ENCODE measurements around the gene IGSF8.

IGSF8 gene

GRCh38 chr1:160084771-160085321 lies 13.6 kb downstream of the IGSF8 start:
- DNase-seq, result no peak

GRCh38 chr1:160083968-160084770 lies 14.2 kb downstream of the IGSF8 start:
- DNase-seq, result no peak

- no peak for DNase-seq
These were observed 15.5 kb downstream of the IGSF8 start for GRCh38 chr1:160082926-160083325.

- no peak for DNase-seq
These were observed 15.9 kb downstream of the IGSF8 start for GRCh38 chr1:160082487-160082886.

DNA sequence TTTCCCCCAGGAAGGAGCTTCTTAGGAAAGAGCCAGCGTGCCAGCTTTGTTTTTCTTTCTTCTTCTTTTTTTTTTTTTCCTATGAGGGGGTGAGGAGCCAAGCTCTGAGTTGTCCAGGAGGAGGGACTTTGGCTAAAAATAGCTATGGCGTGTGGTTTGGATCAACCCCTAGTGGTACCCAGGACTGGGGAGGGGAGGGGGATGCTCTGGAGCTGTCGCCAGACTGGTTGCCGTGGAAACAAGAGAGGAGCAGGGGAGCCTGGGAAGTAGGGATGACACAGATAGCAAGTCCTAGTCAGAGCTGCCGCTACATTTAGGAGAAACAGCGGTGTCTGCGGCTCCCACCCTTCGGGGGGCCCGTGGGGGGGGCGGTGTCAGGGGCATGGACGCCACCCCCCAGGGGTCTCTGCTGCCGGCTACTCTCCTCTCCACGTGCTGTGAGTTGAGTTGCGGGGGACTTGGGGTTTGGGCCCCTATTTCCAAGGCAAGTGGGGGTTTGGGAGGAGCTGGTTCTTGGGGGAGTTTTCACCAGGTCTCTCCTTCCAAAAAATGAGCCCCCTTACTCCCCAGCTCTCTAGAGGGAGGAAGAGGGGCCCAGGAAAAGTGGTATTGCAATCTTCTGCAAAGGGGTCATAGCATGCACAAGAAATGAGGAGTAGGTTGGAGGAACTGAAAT lies 17.0 kb downstream of the IGSF8 start, which contains the start of gene KCNJ9:
TSS of gene KCNJ9 (plus strand) at position 278 of the 676 bp plus-strand sequence. CDS start 2,493 bp downstream, outside the sequence.
- DNase-seq, result no peak

DNA sequence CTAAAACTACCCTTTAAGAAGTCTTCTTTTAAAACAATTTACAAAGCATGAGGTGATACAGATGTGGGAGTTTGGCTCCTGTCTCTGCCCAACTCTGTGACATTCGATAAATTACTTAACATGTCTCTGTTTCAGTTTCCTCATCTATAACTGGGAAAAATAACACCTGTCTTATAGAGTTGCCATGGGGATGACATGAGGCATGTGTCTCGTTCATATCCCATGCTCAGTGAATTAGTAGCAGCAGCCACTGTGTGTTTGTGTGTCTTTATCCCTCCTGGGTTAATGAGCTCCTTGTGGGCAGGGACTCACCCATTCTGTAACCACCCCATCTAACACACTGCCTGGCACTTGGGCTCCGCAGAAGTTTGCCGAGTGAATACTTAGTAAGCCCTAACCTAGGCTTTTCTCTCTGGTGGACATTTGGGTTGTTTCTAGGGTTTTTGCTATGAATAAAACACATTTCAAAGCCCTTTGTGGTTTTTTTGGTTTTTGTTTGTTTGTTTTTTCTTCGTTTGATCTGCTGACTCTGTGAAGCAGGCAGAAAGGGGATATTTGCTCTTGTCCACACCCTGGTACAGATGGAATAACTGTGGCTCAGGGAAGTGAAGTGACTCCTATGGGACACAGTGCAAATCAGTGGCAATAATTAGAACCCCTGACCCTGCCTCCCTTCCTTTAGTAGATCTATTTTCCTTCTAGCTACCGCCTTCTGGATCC lies 17.9 kb downstream of the IGSF8 start:
- no peak for DNase-seq

- no peak for DNase-seq
These were observed 19.0 kb downstream of the IGSF8 start for GRCh38 chr1:160079448-160079847.

DNA sequence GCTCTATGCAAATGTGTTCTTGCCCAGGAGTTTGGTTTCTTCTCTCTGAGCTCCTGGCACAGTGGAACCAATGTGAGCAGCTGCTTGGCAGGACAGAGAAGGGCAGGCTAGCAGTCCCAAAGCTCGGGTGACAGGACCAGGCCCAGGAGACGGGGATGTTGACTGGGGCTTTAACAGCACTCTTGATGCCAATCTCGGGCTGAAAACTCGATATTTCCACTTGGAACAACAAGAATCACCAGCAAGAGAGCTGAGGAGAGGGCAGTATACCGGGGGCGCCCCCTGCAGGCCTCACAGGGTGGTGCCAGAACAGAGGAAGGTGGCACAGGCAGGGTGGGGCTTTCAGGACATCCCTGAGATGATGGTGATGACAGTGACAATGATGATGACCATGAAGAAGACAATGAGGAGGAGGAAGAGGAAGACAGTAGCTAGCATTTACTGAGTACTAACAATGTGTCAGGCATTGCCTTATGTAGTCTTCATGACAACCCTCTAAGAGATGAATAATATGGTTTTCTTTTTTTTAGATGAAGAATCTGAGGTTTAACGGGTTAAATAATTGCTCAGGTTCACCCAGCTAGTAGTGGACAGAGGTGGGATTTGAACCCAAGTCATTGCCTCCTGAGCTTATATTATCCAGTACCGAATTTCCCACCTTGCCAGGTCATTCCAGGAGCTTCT lies 19.8 kb downstream of the IGSF8 start:
- DNase-seq, result no peak

DNA sequence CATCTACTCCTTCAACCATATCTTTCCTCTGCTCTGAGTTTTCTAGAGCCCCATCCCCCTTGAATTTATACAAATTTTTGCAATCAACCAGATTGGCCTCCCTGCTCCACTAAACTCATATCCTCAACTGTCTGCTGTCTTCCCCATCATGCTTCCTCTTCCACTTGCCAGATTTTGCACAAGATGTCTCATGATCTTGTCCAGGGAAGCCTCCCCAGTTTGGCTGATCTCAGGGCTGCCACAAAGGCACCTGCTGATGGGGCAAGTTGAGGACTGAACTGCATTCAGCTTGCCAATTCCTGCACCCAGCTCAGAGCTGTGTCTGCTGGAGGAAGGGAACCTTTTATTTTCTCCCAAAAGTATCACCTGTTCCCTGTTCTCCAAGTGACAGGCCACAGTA lies 20.9 kb downstream of the IGSF8 start:
- no peak for DNase-seq

GRCh38 chr1:160076295-160076694 lies 22.1 kb downstream of the IGSF8 start:
- DNase-seq, result no peak

- DNase-seq, result no peak
These were observed 22.6 kb downstream of the IGSF8 start for GRCh38 chr1:160075836-160076235.

DNA sequence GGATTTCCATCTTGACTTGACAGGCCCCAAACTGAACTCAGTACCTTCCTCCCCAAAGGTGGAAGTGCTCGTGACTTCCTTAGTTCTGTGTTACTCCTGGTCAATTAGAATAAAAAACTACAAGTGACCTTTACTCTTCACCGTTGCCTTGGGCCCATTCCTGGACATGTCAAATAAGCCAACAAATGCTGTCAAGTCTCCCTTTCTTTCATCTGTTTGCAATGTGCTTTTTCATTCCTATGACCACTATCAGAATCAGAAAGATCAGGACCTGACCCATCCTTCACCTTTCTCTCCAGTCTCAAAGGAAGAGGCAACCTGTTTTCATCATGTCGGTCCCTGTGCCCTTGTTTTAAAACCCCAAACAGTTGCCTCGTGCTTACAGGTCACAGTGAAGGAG lies 23.6 kb downstream of the IGSF8 start:
- DNase-seq, result no peak

DNA sequence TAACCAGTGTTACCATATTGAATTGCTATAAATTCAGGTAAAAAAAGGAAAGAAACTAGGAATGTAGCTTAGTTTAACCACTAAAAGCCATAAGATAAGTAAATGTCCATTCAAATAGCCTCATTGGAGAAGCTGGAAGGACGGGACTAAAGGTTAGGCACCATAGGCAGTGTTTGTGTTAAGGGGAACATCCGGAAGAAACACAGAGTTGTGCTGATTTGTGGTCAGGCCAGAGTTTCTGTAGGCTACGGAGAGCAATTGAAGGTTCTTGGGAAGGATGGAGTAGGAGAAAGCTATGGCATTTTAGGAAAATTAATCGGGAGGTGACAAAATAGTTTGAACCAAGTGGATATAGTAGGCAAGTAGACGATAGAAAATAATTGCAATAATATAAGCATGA lies 27.1 kb downstream of the IGSF8 start:
- DNase-seq, result no peak

- no peak for DNase-seq
These were observed 27.9 kb downstream of the IGSF8 start for GRCh38 chr1:160070243-160071163.

GRCh38 chr1:160069460-160070231 lies 28.8 kb downstream of the IGSF8 start, which contains the start of gene KCNJ10:
TSS of gene KCNJ10 (minus strand) at chr1:160070160. CDS start at chr1:160042532, 27,628 bp downstream.
- DNase-seq, result no peak

- DNase-seq, result no peak
These were observed 30.2 kb downstream of the IGSF8 start for GRCh38 chr1:160068225-160068624.

- DNase-seq, result no peak
These were observed 31.3 kb downstream of the IGSF8 start for GRCh38 chr1:160066829-160067745.

- no peak for DNase-seq
These were observed 33.7 kb downstream of the IGSF8 start for GRCh38 chr1:160064746-160065145.

GRCh38 chr1:160064164-160064563 lies 34.3 kb downstream of the IGSF8 start:
- DNase-seq, result no peak

GRCh38 chr1:160063176-160063575 lies 35.2 kb downstream of the IGSF8 start:
- no peak for DNase-seq

Data from NCI-H1417 treated with DMSO at 0.1 percent for 48 hours (cell line).